ENCODE results near the gene GKAP1. TPM values are rescaled to one million over a fixed set of nuclear protein-coding genes. Genes with fewer than 3 reads are reported as not detected.

The GKAP1 gene
- total and polyA plus RNA-seq, 2 of the 13 experiments (the other 11 are each of a cell fraction or from before 2014, with no cell fraction given) = 5.6 to 6.1 TPM

DNA sequence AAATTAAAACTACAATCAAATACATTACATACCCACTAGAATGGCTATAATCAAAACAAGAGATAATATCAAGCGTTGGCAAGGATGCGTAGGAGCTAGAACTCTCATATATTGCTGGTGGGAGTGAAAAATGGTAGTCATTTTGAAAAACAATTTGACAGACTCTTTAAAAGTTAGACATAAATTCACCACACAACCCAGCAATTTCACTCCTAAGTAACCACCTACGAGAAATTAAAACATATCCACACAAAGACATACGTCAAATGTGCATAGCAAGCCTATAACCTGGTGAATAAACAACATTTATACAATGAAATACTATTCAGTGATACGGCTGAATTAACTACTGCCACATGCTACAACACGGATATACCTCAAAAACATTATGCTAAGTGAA is 44.7 kb downstream of the GKAP1 start (continued):
- no peak for TF ChIP-seq PAXIP1 (CRISPR knock-in tag; conservative IDR thresholded peaks at IDR 0.05)

DNA sequence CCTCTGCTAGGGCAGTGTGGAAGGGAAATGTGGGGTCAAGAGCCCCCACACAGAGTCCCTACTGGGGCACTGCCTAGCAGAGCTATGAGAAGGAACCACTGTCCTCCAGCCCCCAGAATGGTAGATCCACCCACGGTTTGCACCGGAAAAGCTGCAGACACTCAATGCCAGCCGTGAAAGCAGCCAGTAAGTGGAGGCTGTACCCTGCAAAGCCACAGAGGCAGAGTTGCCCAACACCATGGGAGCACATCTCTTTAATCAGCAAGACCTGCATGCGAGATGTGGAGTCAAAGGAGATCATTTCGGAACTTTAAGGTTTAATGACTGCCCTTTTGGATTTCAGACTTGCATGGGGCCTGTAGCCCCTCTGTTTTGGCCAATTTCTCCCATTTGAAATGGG is 52.2 kb downstream of the GKAP1 start:
- TF ChIP-seq TBP (CRISPR knock-in tag; IDR thresholded peaks at IDR 0.05) (no peak), ZBTB21 (CRISPR knock-in tag; IDR thresholded peaks at IDR 0.05) (no peak), THYN1 (CRISPR knock-in tag; IDR thresholded peaks at IDR 0.05; ENCODE audit: borderline replicate concordance, low read depth) (no peak), KDM6A (CRISPR knock-in tag; IDR thresholded peaks at IDR 0.05; ENCODE audit: low read depth) (no peak), ZNF713 (CRISPR knock-in tag; IDR thresholded peaks at IDR 0.05) (no peak), ZNF124 (CRISPR knock-in tag; IDR thresholded peaks at IDR 0.05) (no peak), CC2D1A (CRISPR knock-in tag; IDR thresholded peaks at IDR 0.05) (no peak), ZNF20 (CRISPR knock-in tag; IDR thresholded peaks at IDR 0.05) (no peak), FOXA3 (CRISPR knock-in tag; IDR thresholded peaks at IDR 0.05) (no peak), ZSCAN25 (CRISPR knock-in tag; IDR thresholded peaks at IDR 0.05) (no peak), ATF1 (CRISPR knock-in tag; IDR thresholded peaks at IDR 0.05) (no peak), ZNF296 (CRISPR knock-in tag; conservative IDR thresholded peaks at IDR 0.05) (no peak), IKZF5 (CRISPR knock-in tag; IDR thresholded peaks at IDR 0.05) (no peak)
- TF ChIP-seq, protein P1, sequence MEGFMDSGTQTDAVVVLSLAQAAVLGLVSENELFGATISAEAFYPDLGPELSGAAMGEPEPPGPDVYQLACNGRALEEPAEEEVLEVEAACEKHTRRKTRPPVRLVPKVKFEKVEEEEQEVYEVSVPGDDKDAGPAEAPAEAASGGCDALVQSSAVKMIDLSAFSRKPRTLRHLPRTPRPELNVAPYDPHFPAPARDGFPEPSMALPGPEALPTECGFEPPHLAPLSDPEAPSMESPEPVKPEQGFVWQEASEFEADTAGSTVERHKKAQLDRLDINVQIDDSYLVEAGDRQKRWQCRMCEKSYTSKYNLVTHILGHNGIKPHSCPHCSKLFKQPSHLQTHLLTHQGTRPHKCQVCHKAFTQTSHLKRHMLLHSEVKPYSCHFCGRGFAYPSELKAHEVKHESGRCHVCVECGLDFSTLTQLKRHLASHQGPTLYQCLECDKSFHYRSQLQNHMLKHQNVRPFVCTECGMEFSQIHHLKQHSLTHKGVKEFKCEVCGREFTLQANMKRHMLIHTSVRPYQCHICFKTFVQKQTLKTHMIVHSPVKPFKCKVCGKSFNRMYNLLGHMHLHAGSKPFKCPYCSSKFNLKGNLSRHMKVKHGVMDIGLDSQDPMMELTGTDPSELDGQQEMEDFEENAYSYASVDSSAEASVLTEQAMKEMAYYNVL (CRISPR knock-in tag; IDR thresholded peaks at IDR 0.05; ENCODE audit: borderline replicate concordance) = no peak
- H3K4me3 ChIP-seq (replicated peaks in 1 of 3; ENCODE audit: insufficient read depth in 1 of 3, low read depth in 2 of 3, low read length in 3 of 3) = no peak overlapping the region
- H3K4me1 ChIP-seq (ENCODE audit: insufficient read depth, low read length) = no peaks in the 10 kb centered on the region
- no peaks in the 10 kb centered on the region for H3K79me2 ChIP-seq (ENCODE audit: insufficient read depth, low read length)
- no peaks in the 10 kb centered on the region for H3K9me3 ChIP-seq (ENCODE audit: low read length)
- no peak for DNase-seq (ENCODE audit: low spot score)
- H3K36me3 ChIP-seq (replicated peaks in 1 of 2; ENCODE audit: control insufficient read depth in 1 of 2, insufficient read depth in 2 of 2, low read length in 2 of 2) = no peaks in the 10 kb centered on the region
- no peak overlapping the region for H3K4me2 ChIP-seq (ENCODE audit: low read depth, low read length)
- H3K27me3 ChIP-seq (ENCODE audit: control insufficient read depth in 1 of 2, insufficient read depth in 2 of 2, low read length in 2 of 2) = no peaks in the 10 kb centered on the region
- BruUV-seq (replicated peaks) = no TSS peak
- no peak overlapping the region for H2AFZ ChIP-seq (ENCODE audit: low read length)
- POLR2A ChIA-PET = no interaction called here
- H4K20me1 ChIP-seq (ENCODE audit: insufficient read depth, low read length) = no peaks in the 10 kb centered on the region
- no peak overlapping the region for H3K27ac ChIP-seq (ENCODE audit: extremely low read length, insufficient read depth, low read length)
- WGBS (ENCODE audit: low lambda C conversion rate) = 100% methylated on average over 5 of the region's 5 CpGs
- CTCF ChIA-PET (ENCODE audit: low intra/inter-chr PET ratio, low total read pairs) = no interaction called here
- H3K9ac ChIP-seq (ENCODE audit: insufficient read depth, low read depth, low read length) = no peak overlapping the region
- in situ Hi-C loops (cut with HindIII; ENCODE audit: extremely low pct_ligation_motif_present, low pct_unique_long_range_greater_than_20kb) = no loop called here
- intact Hi-C loops (cut with micrococcal nuclease; ENCODE audit: unreplicated experiment) = no loop called here
- ATAC-seq = no peak
- no peak for FAIRE-seq

All from HepG2 (cell line).